HuH-7.5 (cell line): ENCODE results near the gene STIP1.
"Not testable (repeated sequence)": the region's sequence is repeated elsewhere in the genome, so short reads cannot be mapped to it uniquely, and the experiment has no call there.

Experiments used
- DNase-seq: peaks from one replicate; pipeline ENCODE4 v3.0.0; 2011; ENCODE audit warnings: low spot score

The STIP1 gene

GRCh38 chr11:64238076-64238475 lies 52.1 kb downstream of the STIP1 start:
- DNase-seq = no peak

DNA sequence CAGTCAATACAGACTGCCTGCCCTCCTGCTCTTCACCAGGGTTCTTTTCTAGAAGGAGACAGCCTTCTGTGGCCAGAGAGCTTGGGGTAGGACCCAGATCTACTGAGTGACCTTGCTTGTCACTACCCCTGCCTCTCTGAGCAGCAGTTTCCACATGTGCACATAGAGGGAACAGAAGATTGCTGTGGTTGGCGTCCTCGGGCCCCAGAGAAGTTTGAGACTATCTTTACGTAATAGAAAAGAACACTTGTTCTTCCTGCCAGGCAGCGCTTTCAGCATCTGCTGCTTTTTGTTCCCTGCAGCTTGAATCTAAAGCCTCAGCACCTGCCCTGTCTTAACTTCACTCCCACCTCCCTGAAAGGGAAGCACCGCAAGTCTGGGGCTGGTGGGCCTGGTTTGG lies 53.0 kb downstream of the STIP1 start:
- DNase-seq = no peak

DNA sequence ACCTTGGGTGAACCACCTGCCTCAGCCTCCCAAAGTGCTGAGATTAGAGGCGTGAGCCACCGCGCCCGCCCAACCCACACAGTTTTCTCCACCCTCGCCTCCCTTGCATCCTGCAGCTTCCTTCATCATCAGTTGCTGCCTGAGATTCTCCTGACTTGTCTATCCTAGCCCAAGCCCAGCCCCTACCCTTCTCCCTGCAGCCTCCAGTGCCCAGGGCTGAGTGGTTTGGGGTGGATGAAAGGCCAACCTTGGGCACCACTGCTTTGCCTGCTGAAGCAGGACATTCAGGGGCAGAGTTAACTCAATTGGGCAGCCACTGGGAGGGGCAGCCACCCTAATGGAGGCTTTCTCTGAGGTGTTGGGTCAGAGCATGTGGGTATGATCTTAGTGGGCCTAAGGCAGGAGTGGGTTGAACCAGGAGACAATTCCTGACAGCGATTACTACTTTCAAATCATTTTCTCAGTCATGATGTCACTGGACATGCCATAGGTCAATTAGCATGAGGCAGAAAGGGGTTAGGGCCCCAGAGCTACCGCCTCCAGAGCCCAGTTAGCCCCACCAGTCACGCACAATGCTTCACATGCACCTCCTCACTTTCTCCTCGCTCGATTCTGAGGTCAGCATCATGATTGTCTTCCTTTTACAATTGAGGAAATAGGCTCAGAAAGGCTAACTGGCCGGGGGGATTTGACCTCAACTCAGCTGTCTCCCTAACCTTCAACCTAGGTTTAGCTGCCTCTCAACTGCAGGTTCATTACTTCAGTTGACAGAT lies 53.9 kb downstream of the STIP1 start:
- DNase-seq = no peak

DNA sequence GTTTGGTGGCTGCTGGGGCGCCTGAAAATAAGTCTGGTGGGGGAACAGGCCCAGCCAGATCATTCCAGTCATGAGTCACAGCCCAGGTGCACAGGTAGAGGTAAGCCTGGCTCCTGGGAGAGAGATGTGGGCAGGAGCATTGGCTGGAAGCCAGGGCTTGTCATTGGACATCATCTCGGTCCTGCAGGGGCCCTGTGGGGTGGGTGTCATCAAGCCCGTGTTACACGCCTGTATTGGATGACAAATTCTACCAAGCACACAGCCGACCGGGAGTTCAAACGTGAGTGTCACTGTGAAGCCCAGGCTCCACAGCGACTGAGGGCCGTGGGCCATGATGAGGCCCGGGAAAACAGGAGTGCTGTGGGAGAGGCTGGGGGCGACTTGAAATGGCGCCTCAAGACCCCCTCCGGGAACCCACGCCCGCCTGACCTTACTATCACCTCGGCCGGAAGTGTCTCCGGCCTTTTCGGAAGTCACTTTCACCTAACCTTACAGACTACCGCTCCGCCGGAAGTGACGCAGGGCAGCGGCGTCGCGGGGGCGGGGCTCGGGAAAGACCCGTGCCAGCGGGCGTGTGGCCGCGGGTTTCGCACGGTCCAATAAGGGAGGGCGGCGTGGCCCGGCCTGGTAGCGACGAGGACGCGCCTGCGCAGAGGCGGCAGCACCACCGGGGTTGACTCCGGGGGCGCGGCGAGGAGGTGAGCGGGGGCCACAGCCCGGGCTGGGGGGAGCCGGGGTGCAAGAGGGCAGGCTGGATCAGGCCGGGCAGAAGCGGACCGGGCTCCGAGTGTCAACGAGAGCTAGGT lies 54.7 kb downstream of the STIP1 start, which contains the start of gene FKBP2:
FKBP2 (plus strand) TSS at position 661 of the 806 bp plus-strand sequence. CDS start 1,293 bp downstream, outside the sequence.
- peak; percentile 95 for DNase-seq

- peak; percentile 88 for DNase-seq
Observed at GRCh38 chr11:64241241-64241490, 55.2 kb downstream of the STIP1 start.

GRCh38 chr11:64241491-64242374 lies 55.8 kb downstream of the STIP1 start:
- peak; percentile 69 for DNase-seq

- DNase-seq = no peak
Observed at GRCh38 chr11:64243236-64243854, 57.4 kb downstream of the STIP1 start.

- no peak for DNase-seq
Observed at GRCh38 chr11:64244107-64244506, 58.1 kb downstream of the STIP1 start.

DNA sequence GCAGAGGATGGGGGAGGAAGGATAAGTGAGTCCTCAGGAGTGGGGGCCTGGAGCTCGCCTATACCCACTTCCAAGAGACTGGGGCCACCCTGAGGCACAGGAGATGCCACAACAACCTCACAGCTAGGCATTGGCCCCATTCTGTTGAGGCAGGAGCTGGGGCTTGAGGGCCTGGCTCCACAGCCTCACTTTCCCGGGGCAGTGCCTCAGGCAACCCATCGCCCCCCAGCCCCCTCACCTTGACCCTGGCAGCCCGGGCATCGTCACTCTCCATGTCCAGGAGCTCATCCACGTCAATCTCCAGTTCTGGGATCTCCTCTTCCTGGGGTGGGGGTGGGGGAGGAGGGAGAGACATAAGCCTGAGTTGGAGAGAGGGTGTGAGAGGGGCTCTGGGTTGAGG lies 59.0 kb downstream of the STIP1 start:
- DNase-seq = no peak

GRCh38 chr11:64245401-64245796 lies 59.4 kb downstream of the STIP1 start:
- DNase-seq = no peak

DNA sequence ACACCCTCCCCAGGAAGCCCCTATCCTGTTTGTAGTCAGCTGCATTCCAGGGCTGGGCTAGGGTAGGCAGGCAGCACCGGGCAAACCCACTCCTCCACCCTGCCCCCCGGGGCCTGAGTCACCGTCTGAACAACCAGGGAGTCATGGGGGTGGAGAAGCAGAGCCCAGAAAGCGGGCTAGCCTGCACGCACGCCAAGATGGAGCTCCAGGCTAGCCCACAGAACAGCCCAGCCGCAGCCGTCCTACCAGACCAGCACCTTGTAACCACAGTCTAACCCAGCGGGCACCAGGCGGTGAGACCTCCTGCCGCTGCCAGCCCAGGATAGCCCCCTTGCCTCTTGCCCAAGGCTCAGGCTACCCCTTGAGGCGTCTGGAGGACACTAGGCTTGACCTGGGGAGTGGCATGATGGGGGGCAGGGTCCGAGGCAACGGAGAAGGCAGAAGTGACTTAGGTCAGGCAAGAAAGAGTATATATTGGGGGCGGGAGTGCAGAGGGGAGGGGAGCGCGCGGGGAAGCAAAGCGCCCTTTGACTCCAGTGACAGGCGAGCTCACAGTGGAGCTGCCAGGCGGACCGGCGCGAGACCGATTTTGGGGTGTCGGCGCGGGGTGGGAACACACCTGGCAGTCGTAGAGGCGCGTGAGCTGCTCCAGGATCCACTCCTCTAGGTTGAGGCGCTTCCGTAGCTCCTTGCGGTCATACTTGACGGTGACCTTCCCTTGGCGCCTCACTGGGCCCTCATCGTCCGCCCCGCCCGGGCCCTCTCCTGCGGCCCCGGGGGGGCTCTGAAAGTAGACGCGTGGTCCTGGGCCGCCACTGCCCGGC lies 60.0 kb downstream of the STIP1 start:
- DNase-seq = peak; percentile 54

DNA sequence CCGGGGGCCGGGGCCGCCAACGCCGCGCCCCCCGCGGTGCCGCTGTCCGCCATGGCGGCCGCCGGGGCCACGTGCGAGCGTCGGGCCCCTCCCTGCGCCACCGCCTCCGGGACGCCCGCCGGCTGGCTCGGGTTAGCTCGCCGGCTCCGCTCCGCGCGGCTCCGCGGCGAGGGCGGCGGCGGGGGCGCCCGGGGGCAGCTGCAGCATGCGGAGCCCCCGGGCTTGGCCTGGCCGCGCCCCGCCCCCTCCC lies 60.6 kb downstream of the STIP1 start:
- not testable (repeated sequence) for DNase-seq

DNA sequence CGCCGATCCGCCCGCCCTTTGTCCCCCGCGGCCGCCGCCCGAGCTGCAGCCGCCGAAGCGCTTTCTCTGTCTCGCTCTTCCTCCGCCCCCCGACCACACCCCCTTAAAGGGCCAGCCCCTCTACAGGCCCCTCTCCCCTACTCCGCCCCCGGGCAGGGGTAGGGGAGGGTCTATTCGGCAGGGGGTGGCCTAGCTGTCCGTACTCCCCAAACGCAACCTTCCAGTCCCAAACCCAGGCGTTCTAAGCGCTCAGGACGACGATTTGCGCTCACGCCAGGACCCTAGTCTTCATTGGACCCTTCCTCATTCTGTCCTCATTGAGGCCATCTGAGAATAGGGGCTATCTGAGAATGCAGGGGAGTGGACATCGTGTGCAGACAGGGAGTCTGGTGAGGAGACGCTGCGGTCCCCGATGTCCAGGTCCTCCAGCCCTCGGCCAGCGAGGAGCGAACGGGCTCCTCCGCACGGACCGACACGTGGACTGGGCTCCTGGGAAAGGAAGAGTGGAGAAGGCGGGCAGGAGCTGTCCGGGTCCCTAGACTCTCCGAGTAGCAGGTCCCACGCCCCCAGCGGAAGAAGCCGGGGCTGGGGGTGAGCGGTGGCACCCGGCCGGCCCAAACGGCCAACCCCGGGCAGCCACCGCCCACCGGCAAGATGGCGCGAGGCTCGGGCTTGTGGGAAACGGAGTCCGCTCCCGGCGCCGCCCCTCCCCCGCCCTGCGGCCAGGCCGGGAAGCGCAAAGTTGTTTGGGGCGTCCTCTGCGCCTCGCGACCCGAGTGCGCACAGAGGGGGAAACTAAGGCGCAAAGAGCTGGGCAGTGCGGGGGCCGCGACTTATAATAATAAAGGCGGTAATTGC lies 61.1 kb downstream of the STIP1 start, which contains the start of gene PPP1R14B:
PPP1R14B (minus strand) TSS at position 73 of the 858 bp plus-strand sequence. CDS start 270 bp downstream, outside the sequence.
- peak; percentile 91 for DNase-seq

- DNase-seq = no peak
Observed at GRCh38 chr11:64247729-64248531, 62.0 kb downstream of the STIP1 start.

- no peak for DNase-seq
Observed at GRCh38 chr11:64248578-64248977, 62.6 kb downstream of the STIP1 start.

GRCh38 chr11:64249038-64249437 lies 63.1 kb downstream of the STIP1 start:
- no peak for DNase-seq

GRCh38 chr11:64249563-64250414 lies 63.8 kb downstream of the STIP1 start:
- no peak for DNase-seq

- DNase-seq = peak; percentile 78
Observed at GRCh38 chr11:64250415-64251015, 64.5 kb downstream of the STIP1 start.
